Ishikawa (cell line): ENCODE measurements around the gene ZSCAN20.

Source experiments
- CEBPB ChIP-seq: IDR thresholded peaks from 2 replicates; pipeline ENCODE4 v1.6.1; 2012
- EP300 ChIP-seq: IDR thresholded peaks from 2 replicates; pipeline ENCODE4 v1.6.1; 2012; ENCODE audit warnings: borderline replicate concordance
- FOXM1 ChIP-seq: IDR thresholded peaks from 2 replicates; pipeline ENCODE4 v1.6.1; 2012; ENCODE audit warnings: low read depth, borderline replicate concordance
- NFIC ChIP-seq: IDR thresholded peaks from 2 replicates; pipeline ENCODE4 v1.6.1; 2012
- RAD21 ChIP-seq: IDR thresholded peaks from 2 replicates; pipeline ENCODE4 v1.6.1; 2012; ENCODE audit warnings: low read depth
- TAF1 ChIP-seq: IDR thresholded peaks from 2 replicates; pipeline ENCODE4 v1.6.1; 2012; ENCODE audit warnings: low read depth, mild to moderate bottlenecking
- TEAD4 ChIP-seq: IDR thresholded peaks from 2 replicates; pipeline ENCODE4 v1.6.1; 2012
- USF1 ChIP-seq: IDR thresholded peaks from 2 replicates; pipeline ENCODE4 v1.6.1; 2012
- YY1 ChIP-seq: IDR thresholded peaks from 2 replicates; pipeline ENCODE4 v1.6.1; 2012; ENCODE audit warnings: low read depth
- ZBTB7A ChIP-seq: IDR thresholded peaks from 2 replicates; pipeline ENCODE4 v1.6.1; 2012; ENCODE audit warnings: low read depth
- TF ChIP-seq, protein P1 (sequence below): IDR thresholded peaks from 2 replicates; pipeline ENCODE4 v1.6.1; 2012; ENCODE audit warnings: low read depth, mild to moderate bottlenecking
- TF ChIP-seq, protein P2 (sequence below): IDR thresholded peaks from 2 replicates; pipeline ENCODE4 v1.6.1; 2012

- TF ChIP-seq, protein P1, sequence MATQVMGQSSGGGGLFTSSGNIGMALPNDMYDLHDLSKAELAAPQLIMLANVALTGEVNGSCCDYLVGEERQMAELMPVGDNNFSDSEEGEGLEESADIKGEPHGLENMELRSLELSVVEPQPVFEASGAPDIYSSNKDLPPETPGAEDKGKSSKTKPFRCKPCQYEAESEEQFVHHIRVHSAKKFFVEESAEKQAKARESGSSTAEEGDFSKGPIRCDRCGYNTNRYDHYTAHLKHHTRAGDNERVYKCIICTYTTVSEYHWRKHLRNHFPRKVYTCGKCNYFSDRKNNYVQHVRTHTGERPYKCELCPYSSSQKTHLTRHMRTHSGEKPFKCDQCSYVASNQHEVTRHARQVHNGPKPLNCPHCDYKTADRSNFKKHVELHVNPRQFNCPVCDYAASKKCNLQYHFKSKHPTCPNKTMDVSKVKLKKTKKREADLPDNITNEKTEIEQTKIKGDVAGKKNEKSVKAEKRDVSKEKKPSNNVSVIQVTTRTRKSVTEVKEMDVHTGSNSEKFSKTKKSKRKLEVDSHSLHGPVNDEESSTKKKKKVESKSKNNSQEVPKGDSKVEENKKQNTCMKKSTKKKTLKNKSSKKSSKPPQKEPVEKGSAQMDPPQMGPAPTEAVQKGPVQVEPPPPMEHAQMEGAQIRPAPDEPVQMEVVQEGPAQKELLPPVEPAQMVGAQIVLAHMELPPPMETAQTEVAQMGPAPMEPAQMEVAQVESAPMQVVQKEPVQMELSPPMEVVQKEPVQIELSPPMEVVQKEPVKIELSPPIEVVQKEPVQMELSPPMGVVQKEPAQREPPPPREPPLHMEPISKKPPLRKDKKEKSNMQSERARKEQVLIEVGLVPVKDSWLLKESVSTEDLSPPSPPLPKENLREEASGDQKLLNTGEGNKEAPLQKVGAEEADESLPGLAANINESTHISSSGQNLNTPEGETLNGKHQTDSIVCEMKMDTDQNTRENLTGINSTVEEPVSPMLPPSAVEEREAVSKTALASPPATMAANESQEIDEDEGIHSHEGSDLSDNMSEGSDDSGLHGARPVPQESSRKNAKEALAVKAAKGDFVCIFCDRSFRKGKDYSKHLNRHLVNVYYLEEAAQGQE: no peak
- TF ChIP-seq USF1 (no peak), RAD21 (no peak), TEAD4 (no peak), ZBTB7A (no peak), FOXM1 (no peak), EP300 (no peak), CEBPB (no peak), TAF1 (no peak), YY1 (no peak), NFIC (no peak)
- TF ChIP-seq, protein P2, sequence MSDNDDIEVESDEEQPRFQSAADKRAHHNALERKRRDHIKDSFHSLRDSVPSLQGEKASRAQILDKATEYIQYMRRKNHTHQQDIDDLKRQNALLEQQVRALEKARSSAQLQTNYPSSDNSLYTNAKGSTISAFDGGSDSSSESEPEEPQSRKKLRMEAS: no peak
Measured at GRCh38 chr1:33494929-33495328, 22.5 kb downstream of the ZSCAN20 start.
